IMR-90 (cell line): ENCODE results near the gene DRD2.

ENCODE experiments used
- CEBPB ChIP-seq: IDR thresholded peaks from 2 replicates; pipeline ENCODE4 v1.6.1; 2012; ENCODE audit warnings: low read depth, low read length, improper control_type of control experiment
- CHD1 ChIP-seq: IDR thresholded peaks from 2 replicates; pipeline ENCODE4 v1.6.1; 2012; ENCODE audit warnings: low read depth, low read length, improper control_type of control experiment
- ELK1 ChIP-seq: fragments of 150-350 bp; IDR thresholded peaks from 2 replicates; pipeline ENCODE4 v1.6.1; 2016; ENCODE audit warnings: low read depth, mild to moderate bottlenecking, low read length, moderate library complexity, borderline replicate concordance
- FOS ChIP-seq: fragments of 150-350 bp; IDR thresholded peaks from 2 replicates; pipeline ENCODE4 v1.6.1; 2016; ENCODE audit warnings: low read depth, low read length
- MAFK ChIP-seq: IDR thresholded peaks from 2 replicates; pipeline ENCODE4 v1.6.1; 2012; ENCODE audit warnings: low read depth, low read length, improper control_type of control experiment
- MXI1 ChIP-seq: IDR thresholded peaks from 2 replicates; pipeline ENCODE4 v1.6.1; 2012; ENCODE audit warnings: low read depth, mild to moderate bottlenecking, low read length, moderate library complexity, borderline replicate concordance
- POLR2A ChIP-seq: IDR thresholded peaks from 2 replicates; pipeline ENCODE4 v1.6.1; 2012; ENCODE audit warnings: mild to moderate bottlenecking, low read depth, low read length
- RAD21 ChIP-seq: IDR thresholded peaks from 2 replicates; pipeline ENCODE4 v1.6.1; 2012; ENCODE audit warnings: low read length, improper control_type of control experiment
- RCOR1 ChIP-seq: IDR thresholded peaks from 2 replicates; pipeline ENCODE4 v1.6.1; 2012; ENCODE audit warnings: mild to moderate bottlenecking, low read length, improper control_type of control experiment; ENCODE audit not compliant: insufficient replicate concordance
- RFX5 ChIP-seq: IDR thresholded peaks from 2 replicates; pipeline ENCODE4 v1.8.0; 2012; ENCODE audit warnings: low read depth, mild to moderate bottlenecking, low read length, moderate library complexity
- SMC3 ChIP-seq: fragments of 150-350 bp; IDR thresholded peaks from 2 replicates; pipeline ENCODE4 v1.6.1; 2016; ENCODE audit warnings: low read depth, mild to moderate bottlenecking, antibody characterized with exemption, low read length, moderate library complexity
- TF ChIP-seq, protein P1 (sequence below): conservative IDR thresholded peaks from 2 replicates; pipeline ENCODE4 v1.5.1; 2012; ENCODE audit warnings: mild to moderate bottlenecking, low read depth, low read length, improper control_type of control experiment
- TF ChIP-seq, protein P2 (sequence below): fragments of 150-350 bp; IDR thresholded peaks from 2 replicates; pipeline ENCODE4 v1.6.1; 2017; ENCODE audit warnings: mild to moderate bottlenecking, antibody characterized with exemption, low read length, low read depth

- TF ChIP-seq CEBPB, result no peak
- no peak for TF ChIP-seq POLR2A
- TF ChIP-seq, protein P1, sequence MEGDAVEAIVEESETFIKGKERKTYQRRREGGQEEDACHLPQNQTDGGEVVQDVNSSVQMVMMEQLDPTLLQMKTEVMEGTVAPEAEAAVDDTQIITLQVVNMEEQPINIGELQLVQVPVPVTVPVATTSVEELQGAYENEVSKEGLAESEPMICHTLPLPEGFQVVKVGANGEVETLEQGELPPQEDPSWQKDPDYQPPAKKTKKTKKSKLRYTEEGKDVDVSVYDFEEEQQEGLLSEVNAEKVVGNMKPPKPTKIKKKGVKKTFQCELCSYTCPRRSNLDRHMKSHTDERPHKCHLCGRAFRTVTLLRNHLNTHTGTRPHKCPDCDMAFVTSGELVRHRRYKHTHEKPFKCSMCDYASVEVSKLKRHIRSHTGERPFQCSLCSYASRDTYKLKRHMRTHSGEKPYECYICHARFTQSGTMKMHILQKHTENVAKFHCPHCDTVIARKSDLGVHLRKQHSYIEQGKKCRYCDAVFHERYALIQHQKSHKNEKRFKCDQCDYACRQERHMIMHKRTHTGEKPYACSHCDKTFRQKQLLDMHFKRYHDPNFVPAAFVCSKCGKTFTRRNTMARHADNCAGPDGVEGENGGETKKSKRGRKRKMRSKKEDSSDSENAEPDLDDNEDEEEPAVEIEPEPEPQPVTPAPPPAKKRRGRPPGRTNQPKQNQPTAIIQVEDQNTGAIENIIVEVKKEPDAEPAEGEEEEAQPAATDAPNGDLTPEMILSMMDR, result no peak
- no peak for TF ChIP-seq MXI1
- no peak for TF ChIP-seq SMC3
- TF ChIP-seq, protein P2, sequence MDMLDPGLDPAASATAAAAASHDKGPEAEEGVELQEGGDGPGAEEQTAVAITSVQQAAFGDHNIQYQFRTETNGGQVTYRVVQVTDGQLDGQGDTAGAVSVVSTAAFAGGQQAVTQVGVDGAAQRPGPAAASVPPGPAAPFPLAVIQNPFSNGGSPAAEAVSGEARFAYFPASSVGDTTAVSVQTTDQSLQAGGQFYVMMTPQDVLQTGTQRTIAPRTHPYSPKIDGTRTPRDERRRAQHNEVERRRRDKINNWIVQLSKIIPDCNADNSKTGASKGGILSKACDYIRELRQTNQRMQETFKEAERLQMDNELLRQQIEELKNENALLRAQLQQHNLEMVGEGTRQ, result no peak
- TF ChIP-seq RFX5, result no peak
- TF ChIP-seq RCOR1, result no peak
- TF ChIP-seq ELK1, result no peak
- TF ChIP-seq CHD1, result no peak
- no peak for TF ChIP-seq RAD21
- no peak for TF ChIP-seq FOS
- no peak for TF ChIP-seq MAFK
These were observed 13.7 kb upstream of the DRD2 start for GRCh38 chr11:113488931-113489351.
